CD4-positive, alpha-beta T cell treated with Interleukin-15 for 4 hours (primary cell): Measurements from ENCODE around the gene ARHGEF11.

Source experiments
- DNase-seq: peaks from one replicate; pipeline ENCODE4 v3.0.0-alpha.2; 2020; ENCODE audit warnings: low spot score

The ARHGEF11 gene

DNA sequence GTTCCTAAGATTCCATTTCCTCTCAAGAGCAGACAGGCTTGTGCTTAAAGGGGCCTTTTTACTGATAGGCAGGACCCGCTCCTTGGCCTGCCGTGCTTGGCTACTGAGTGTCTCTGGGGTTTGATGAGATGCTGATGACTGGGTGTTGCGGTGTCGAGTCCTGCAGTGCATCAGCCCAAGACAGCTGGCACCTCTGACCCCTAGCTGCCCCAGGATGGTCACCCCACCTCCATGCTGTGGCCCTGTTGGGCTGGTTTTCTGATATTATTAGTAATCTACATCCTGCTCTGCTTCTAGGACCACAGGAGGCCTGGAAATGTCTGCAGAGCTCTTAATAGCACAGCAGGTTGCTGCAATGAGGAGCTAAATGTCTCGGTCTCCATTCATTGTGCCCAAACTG, 96.4 kb downstream of the ARHGEF11 start:
- DNase-seq: no peak

DNA sequence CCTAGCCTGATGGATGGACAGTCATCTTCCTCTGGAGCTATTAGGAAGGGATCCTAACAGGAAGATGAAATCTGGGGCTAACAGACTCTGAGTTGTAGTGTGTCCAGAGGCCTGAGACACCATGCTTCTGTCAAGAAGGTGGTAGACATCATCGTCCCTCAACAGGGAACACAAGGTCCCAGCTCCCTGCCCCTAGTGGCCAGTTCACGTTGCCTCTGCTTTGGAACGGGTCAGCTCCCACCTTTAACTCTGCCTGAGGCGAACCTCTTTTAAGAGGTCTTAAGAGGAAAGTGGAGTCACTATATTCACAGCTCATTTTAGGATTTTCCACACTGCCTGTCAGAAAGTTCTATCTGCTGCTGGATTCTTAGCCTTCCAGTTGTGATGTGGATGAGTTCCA, 96.8 kb downstream of the ARHGEF11 start:
- no peak for DNase-seq

DNA sequence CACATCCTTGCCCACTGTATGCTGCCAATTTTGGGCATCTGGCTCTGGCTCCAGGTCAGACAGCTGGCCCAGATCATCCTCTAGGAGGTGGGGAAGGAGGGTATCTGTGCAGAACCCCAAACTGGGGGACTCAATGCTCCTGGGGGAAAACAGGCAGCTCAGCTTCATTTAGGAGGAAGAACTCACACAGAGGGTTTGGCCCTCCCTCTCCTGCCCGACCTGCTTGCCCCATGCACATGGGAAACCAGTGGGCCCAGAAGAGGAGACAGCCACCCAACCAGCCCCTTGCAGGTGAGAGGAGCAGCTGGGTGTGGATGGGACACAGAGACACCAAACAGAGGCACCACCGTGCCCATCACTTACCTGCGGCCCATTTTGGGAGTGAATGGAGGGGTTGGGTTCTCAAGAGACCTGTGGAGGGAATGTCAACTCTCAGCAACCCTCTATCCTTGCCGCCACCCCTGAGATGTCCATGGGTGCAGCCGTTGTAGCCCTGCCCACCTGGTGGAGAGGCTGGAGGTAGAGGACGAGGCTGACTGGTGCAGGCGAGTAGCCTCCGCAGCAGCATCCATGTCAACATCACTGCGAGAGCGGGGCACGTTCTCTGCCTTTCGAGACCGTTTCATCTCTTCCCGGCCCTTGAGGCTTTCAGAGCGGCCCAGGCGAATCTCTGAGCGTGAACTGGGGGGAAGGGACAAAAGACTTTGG, 97.6 kb downstream of the ARHGEF11 start:
- no peak for DNase-seq

DNA sequence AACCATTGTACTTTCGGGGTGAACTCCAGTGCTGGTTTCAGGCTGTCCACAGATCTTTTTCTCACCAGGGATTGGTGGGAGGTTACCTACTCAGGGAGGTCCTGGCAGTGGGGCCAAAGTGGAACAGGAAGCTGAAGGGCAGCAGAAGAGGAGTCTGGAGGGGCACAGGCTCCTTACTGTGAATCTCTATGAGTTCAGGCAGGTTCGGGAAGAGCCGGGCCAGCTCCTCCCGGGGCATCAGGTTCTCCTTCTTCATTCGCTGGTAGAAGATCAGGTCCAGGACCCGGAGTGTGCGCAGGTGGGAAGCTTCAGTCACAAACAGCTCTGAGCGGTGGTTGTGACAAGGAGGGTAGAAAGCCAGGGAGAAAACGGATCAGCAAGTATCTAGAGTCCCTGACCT, 98.4 kb downstream of the ARHGEF11 start:
- no peak for DNase-seq

DNA sequence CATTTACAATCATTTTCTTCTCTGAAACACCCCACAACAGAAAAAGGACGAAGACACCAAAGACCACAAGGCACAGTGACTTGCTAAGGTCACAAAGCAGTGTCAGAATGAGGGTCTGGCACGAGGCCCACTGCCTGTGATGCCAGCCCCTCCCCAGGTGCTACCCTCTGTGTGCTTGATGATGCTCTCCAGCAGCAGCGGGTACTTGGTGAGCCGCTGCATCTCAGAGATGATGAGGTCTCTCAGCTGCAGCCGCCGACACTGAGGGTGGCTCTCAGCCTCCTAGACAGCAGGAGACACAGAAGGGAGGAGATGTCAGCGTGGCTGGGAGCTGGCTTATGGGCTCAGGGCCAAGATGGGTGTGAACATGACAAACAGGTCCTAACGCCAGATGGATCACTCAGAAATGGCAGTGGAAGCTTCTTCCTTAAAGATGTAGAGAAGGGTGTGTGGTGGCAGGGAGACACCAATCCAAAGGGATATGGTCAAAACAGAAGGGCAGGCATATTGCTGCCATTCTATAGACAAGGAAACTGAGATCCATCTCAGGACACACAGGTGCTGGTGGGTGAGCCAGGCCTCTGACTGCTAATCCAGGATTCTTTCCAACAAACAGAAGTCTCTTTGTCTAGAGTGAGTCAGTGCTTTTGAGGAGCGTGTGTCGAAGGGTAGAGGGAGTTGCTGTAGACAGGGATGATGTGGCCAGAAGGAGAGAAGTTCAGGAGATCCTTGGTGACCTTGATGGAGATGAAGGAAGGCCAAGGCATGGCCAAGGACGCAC, 99.5 kb downstream of the ARHGEF11 start:
- DNase-seq: no peak

DNA sequence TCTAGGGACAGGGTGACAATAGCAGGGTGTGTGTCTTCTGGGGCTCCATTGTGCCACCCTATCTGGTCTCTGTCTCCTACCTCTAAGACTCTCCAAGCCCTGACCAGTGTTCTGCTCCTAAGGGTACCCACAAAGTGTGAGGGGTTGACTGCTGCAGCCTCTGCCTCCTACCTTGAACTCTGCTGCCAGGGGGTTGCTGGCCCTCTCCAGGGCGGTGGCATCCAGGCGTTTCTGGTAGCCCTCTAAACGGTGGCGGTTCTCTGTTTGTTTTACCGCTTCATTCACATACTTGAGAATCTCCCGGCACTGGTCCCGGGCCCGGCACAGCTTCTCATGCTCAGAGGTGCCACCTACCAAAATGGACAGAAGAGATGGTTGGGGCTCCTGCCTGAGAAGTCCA, 100.7 kb downstream of the ARHGEF11 start:
- no peak for DNase-seq

- DNase-seq: no peak
Measured at GRCh38 chr1:156944268-156944667, 101.3 kb downstream of the ARHGEF11 start.

GRCh38 chr1:156943756-156944155, 101.8 kb downstream of the ARHGEF11 start:
- DNase-seq: no peak

DNA sequence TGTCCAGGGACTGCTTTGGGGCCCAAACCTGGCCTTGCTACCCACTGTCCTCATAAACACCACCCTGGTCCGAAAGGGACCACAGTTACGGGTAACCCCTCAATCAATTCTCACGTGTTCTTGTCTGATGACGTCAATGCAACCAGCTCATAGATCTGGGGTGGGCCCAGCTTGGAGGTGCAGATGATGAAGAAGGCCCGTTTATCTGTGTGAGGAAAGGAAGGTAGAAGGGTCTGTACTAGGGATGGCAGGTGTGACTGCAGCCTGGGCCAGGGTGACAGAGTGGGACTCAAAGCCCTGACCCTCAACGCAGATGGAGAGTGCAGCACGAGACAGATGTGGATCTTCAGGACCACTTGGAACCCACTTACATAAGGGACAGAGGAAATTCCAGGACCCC, 103.0 kb downstream of the ARHGEF11 start:
- DNase-seq: no peak

GRCh38 chr1:156942176-156942575, 103.4 kb downstream of the ARHGEF11 start:
- DNase-seq: no peak

- no peak for DNase-seq
Measured at GRCh38 chr1:156941675-156942074, 103.9 kb downstream of the ARHGEF11 start.

DNA sequence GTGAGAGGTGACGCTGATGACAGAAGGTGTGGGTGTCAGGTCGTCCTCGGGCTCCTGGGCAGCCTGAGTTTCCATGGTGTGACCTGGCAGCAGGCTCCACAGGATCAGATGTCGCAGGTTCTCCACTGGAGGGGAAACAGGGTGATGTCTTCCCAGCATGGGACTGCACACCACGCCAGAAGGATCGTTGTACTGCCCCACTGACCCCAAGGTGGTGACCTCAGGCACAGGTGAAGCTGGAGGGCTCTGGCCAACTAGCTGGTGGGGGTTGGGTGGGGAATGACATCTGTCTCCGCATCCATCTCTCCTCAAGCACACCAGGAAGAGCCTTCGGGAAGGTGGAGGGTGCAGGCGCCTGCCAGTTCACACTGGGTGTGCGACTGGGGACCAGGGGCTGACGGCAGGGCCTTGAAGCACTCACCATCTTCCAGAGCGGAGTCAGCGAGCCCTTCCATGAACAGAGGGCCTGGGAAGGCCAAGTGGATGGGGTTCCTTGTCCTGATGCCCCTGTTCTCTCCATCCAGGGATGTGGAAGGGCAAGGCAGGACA, 105.7 kb downstream of the ARHGEF11 start:
- no peak for DNase-seq

- no peak for DNase-seq
Measured at GRCh38 chr1:156938813-156939212, 106.7 kb downstream of the ARHGEF11 start.

GRCh38 chr1:156937883-156938282, 107.7 kb downstream of the ARHGEF11 start:
- no peak for DNase-seq

- DNase-seq: no peak
Measured at GRCh38 chr1:156936721-156937220, 108.8 kb downstream of the ARHGEF11 start.

- no peak for DNase-seq
Measured at GRCh38 chr1:156936191-156936590, 109.4 kb downstream of the ARHGEF11 start.

DNA sequence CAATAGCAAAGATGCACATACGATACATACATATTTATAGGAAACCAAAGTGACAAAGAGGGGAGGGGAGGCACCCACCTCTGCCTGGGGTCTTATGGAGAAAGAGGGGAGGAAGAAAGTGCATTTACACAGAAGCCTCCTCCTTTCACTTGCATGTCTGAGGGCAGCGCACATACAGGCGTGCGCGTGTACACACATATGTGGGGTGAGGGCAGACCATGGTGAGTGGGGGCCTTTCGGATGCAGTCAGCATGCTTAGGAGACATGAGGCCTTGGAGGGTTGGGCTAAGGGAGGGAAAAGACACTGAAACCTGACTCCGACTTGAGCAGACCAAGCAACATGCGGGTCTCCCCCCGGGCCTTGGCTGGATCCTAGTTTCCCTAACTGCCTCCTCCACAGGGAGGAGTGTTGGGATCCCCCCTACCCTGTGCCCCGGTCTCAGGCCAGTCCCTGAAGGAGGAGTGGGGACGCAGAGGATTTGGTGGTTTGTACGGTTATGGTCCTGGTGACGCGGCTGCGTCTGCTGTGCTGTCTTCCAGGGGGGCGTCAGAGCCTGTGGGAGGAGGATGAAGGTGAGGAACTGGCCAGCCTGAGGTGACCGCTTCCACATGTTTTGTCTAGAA, 109.9 kb downstream of the ARHGEF11 start:
- DNase-seq: no peak

DNA sequence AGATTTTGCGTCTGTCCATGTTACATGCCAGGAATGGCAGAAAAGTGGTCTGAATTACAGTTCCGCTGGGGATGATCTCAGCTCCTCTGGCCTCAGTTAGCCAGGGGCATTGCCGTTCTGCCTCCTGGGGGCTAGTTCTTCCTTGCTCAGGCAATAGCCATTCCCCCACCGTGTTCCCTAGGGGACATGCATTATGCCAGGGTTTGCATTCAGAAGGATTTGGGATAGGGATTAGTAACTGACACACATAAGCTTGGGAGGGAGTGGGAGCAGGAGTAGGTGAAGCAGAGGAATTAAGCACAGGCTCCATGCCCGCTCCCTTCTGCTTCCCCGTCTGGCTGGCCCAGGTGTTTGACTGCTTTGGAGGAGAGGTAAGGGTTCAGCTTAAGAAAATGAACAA, 112.4 kb downstream of the ARHGEF11 start:
- DNase-seq: no peak

DNA sequence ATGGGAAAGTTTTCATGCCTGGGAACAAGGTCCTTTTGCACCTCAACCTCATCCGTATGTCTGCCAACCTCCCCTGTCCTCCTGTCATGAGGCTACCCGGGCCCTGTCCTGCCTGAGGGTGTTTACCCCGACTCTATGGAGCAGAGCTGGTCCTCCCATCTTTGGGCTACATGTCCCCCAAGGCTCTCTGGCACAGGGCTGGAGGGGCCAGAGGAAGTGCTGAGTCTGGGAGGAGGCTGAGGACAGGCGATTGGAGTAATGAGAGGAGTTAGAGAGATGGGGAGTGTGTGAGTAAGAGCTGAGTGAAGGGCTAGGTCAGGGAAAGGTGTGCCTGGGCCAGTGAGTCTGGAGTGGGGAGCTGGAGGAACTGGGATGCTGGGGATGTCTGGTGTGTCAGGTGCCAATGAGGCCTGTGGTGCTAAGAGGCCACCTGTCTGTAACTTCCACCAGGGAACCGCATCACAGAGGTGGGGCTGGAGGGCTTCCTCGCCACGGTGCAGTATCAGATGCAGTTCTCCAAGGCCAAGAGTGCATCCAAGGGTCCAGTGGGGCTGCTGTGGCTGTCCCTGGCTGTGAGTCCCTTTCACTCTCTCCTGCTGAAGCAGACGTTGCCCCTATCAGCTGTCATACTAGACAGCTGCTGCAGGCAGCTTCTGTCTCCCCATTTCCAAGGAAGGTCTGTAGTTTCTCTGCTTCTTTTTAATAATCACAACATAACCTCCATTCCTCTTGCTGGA, 113.4 kb downstream of the ARHGEF11 start:
- DNase-seq: no peak

GRCh38 chr1:156931211-156931952, 114.2 kb downstream of the ARHGEF11 start:
- no peak for DNase-seq

DNA sequence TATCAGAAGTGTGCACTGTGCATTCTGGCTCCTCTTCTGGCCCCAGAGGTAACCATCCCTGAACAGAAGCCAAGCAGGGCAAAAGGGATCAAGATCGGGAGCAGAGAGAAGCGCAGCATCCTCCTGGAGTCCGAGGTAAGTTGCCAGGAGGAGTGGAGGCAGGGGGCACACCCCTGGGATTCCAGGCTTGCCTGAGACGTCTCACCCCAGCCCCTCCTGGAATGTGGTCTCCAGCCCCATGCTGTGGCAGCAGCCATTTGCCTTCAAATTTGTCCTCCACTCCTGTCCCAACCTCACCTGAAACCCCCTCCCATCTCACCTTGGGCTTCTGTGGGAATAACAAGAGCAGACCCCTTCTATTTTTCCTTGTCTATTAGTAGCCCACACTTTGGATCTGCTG, 115.1 kb downstream of the ARHGEF11 start:
- DNase-seq: no peak
